Mesendoderm (in vitro differentiated cells): ENCODE data around the gene HHEX.

Experiments used
- DNase-seq: peaks from one replicate; pipeline ENCODE4 v3.0.0; 2013
- H2AK5ac ChIP-seq: 2 replicates; pipeline ENCODE4 v1.6.1; 2013; ENCODE audit warnings: low read length, inconsistent platforms
- H2BK120ac ChIP-seq: 2 replicates; pipeline ENCODE4 v1.6.1; 2013; ENCODE audit warnings: low read depth, mild to moderate bottlenecking, low read length, moderate library complexity, mixed read lengths
- H2BK15ac ChIP-seq: replicated peaks from 2 replicates; pipeline ENCODE4 v1.6.1; 2013; ENCODE audit warnings: low read depth, mild to moderate bottlenecking, moderate library complexity
- H2BK5ac ChIP-seq: 2 replicates; pipeline ENCODE4 v1.6.1; 2013; ENCODE audit warnings: low read length, inconsistent platforms
- H3K18ac ChIP-seq: 2 replicates; pipeline ENCODE4 v1.6.1; 2013; ENCODE audit warnings: mild to moderate bottlenecking, low read length, mixed read lengths
- H3K23ac ChIP-seq: one replicate; pipeline ENCODE4 v1.6.1; 2013; ENCODE audit warnings: low read length
- H3K27ac ChIP-seq: 2 replicates; pipeline ENCODE4 v1.5.1; 2013; ENCODE audit warnings: low read depth, mild to moderate bottlenecking, inconsistent platforms, low read length, moderate library complexity
- H3K27me3 ChIP-seq: 2 replicates; pipeline ENCODE4 v1.6.1; 2013; ENCODE audit warnings: low read length, control low read depth, mild to moderate bottlenecking, inconsistent platforms; ENCODE audit not compliant: insufficient read depth, poor library complexity
- H3K36me3 ChIP-seq: 2 replicates; pipeline ENCODE4 v1.6.1; 2013; ENCODE audit warnings: low read length, inconsistent platforms; ENCODE audit not compliant: control insufficient read depth, insufficient read depth
- H3K4ac ChIP-seq: one replicate; pipeline ENCODE4 v1.6.1; 2013; ENCODE audit warnings: low read depth, mild to moderate bottlenecking, low read length, moderate library complexity
- H3K4me1 ChIP-seq: 2 replicates; pipeline ENCODE4 v1.6.1; 2013; ENCODE audit warnings: low read depth, low read length, inconsistent platforms; ENCODE audit not compliant: control insufficient read depth
- H3K4me2 ChIP-seq: 2 replicates; pipeline ENCODE4 v1.6.1; 2013; ENCODE audit warnings: low read length
- H3K4me3 ChIP-seq: 2 replicates; pipeline ENCODE4 v1.5.1; 2013; ENCODE audit warnings: mild to moderate bottlenecking, low read length
- H3K56ac ChIP-seq: one replicate; pipeline ENCODE4 v1.6.1; 2013; ENCODE audit warnings: low read length
- H3K79me1 ChIP-seq: 2 replicates; pipeline ENCODE4 v1.6.1; 2013; ENCODE audit warnings: low read length, inconsistent platforms
- H3K79me2 ChIP-seq: 2 replicates; pipeline ENCODE4 v1.6.1; 2013; ENCODE audit warnings: mild to moderate bottlenecking, low read length; ENCODE audit not compliant: control insufficient read depth, insufficient read depth
- H3K9ac ChIP-seq: 2 replicates; pipeline ENCODE4 v1.6.1; 2013; ENCODE audit warnings: low read length, inconsistent platforms
- H4K5ac ChIP-seq: one replicate; pipeline ENCODE4 v1.6.1; 2013; ENCODE audit warnings: low read length
- H4K8ac ChIP-seq: one replicate; pipeline ENCODE4 v1.6.1; 2013; ENCODE audit warnings: low read depth, mild to moderate bottlenecking, control low read depth, low read length, moderate library complexity
- WGBS: extraction: QIAGEN DNeasy Blood & Tissue Kit; methylation state at CpG from one replicate; pipeline ENCODE4 v1.1.7; 2013; ENCODE audit warnings: low lambda C conversion rate, missing lambda C conversion rate; ENCODE audit not compliant: insufficient coverage; ENCODE audit errors: extremely low coverage; 5-methylcytosine and 5-hydroxymethylcytosine counted together

HHEX gene

DNA sequence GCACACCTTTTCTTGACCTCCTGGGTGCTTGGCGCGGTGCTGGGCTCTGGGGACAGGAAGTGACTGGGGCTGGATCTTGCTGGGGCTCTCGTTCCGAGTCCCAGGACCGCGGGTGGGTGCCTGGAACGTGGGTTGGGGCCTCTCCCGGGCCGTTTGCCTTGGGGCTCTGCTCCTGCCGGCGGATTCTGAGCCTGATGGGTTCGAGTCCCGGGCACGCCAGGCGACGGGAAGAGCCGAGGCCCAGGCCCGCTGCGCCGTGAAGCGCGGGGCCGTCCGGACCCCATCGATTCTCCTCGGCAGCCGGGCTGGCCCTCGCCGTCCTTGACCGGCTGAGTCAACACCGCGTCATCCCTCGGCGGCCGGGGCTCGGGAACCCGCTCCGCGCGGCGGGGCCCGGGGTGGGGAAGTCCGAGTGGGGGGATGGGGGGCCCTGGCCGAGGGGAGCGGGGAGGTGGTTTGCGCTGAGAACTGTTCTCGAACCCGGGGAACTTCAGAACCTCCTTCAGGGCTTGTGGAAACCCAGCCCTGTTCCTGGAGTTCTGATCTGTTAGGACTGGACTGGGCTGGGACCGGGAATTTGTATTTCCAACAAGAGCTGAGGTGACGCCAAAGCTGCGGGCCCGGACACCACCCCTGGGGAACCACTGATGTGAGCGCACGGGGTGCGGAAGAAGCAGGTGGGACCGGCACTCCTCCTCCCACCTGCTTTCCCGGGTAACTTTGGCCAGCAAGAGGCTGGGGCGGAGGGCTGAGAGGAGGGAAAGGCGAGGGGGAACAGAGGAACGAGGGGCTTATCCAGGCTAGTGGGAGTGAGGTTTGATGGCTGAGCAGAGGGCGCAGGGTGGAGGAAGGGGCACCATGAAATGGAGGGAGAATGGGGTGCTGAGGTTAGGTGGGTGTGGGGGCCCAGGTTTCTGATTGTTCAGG lies 6.2 kb downstream of the HHEX start:
- Histone ChIP-seq H3K27me3 (peaks cover 24% of the 10 kb centered on the region), H4K8ac (no peak overlapping the region), H3K79me1 (no peaks in the 10 kb centered on the region), H3K9ac (peak overlapping the region; percentile 56), H3K4ac (no peak overlapping the region), H3K36me3 (no peaks in the 10 kb centered on the region), H4K5ac (no peak overlapping the region), H3K27ac (no peak overlapping the region), H3K79me2 (no peaks in the 10 kb centered on the region), H2BK120ac (no peak overlapping the region), H3K4me3 (no peak overlapping the region), H2BK15ac (no peak overlapping the region), H3K56ac (peak overlapping the region; percentile 47), H3K4me2 (peak overlapping the region; percentile 18), H2BK5ac (no peak overlapping the region), H3K23ac (no peak overlapping the region), H3K4me1 (no peaks in the 10 kb centered on the region), H3K18ac (peak overlapping the region; percentile 51), H2AK5ac (no peak overlapping the region)
- WGBS, result no CpG with 5 or more reads among the region's 61 CpGs
- no peak for DNase-seq

DNA sequence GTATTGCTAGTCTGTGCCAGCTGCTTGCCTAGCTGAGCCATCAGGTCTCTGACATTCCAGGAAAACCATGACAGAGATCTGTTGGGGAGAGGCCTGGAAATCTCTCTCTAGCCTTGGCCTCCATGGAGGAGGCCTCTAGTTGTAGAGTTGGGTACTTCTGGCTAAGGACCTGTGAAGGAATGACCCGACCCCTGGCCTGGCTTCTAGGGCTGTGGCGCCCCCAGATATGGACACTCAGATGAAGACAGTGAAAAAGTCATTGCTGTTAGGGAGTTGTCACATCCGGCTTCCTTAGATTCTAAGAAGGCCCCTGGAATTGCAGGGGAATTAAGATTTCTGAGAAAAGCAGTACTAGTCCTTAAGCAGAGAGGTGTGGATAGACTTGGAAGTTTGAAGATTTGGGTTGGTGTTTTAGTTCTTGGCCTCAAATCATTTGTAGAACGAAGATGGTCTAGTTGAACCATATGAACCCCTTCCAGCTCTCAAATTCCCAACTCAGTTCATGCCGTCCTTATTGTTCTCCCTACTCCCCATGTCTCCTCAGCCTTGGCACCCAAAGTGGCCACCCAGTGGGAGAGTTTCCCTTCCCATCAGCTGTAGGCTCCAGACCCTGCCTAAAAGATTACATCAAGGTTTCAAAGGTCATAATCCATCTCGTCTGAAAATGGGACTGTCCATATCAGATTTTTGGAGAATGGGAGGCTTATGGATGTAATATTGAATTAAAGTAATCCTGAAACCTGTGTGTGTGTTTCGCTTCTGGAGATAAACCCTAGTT lies 7.0 kb downstream of the HHEX start:
- Histone ChIP-seq H3K36me3 (no peaks in the 10 kb centered on the region), H3K18ac (no peak overlapping the region), H3K4me2 (no peak overlapping the region), H2AK5ac (no peak overlapping the region), H3K79me2 (no peaks in the 10 kb centered on the region), H2BK5ac (no peak overlapping the region), H4K8ac (no peak overlapping the region), H3K56ac (no peak overlapping the region), H3K23ac (no peak overlapping the region), H3K4ac (no peak overlapping the region), H4K5ac (no peak overlapping the region), H2BK15ac (no peak overlapping the region), H3K27me3 (peaks cover 19% of the 10 kb centered on the region), H3K79me1 (no peaks in the 10 kb centered on the region), H3K4me1 (no peaks in the 10 kb centered on the region), H2BK120ac (no peak overlapping the region), H3K9ac (no peak overlapping the region), H3K27ac (no peak overlapping the region), H3K4me3 (no peak overlapping the region)
- no CpG with 5 or more reads among the region's 7 CpGs for WGBS
- peak; percentile 66 for DNase-seq

DNA sequence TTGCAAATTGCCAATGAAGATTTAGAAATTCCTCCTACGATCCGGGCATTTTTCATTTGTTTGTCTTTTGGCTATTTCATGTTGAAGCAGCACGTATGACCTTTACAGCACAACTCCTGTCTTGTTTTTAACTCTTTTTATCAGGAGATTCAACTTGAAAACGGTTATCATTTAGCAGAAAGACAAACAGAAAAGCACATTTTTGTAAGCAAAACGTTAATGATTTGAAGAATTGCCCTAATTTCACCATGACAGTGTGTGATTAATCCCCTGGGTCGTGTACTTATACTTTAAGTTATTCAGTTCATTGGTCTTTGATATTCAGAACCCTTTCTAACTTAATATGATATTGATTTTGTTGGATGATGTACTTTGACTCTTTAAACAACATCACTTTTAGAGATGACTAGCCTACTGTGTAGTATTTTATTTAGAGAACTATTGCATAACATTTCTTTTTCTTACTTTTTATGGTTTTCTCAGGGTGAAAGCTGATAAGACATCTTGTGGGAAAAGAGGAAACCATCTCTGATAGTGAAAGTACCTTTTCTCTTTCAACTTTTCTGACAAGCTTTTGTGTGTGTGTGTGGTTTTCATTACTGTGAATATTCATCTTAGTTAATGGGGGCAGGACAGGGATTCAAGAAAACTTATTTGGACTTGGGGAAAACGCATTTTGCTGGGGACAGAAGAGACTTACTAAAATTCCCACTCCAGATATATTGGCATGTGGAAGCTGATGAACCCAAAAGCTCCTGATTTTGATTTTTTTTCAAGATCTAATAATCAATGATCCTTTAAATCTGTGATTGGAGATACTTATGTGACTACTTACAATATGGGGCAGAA lies 8.1 kb downstream of the HHEX start:
- no peak overlapping the region for H3K9ac ChIP-seq

DNA sequence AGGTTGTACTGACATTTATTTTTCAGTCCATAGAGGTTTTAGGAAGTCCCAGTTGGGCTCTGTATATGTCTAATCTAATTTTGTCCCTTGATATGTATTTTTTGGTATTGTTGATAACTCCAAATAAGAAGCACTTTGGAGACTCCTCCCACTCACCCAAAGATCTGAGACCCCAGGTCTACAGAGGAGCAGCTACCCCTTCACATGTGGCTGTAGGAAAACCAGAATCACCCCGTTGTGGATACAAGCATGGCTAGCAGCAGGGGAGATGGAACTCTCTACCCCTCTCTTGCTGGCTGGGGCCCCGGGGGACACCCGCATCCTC lies 9.4 kb downstream of the HHEX start:
- H2AK5ac ChIP-seq, result no peak overlapping the region
- no CpG with 5 or more reads among the region's 3 CpGs for WGBS

More for the DNA sequence above, 8.1 kb downstream of the HHEX start:
- no CpG with 5 or more reads among the region's 7 CpGs for WGBS
- no peaks in the 10 kb centered on the region for H3K4me1 ChIP-seq
- no peak overlapping the region for H3K27ac ChIP-seq
- H3K4ac ChIP-seq, result no peak overlapping the region
- no peaks in the 10 kb centered on the region for H3K79me2 ChIP-seq
- no peak overlapping the region for H4K5ac ChIP-seq
- H3K27me3 ChIP-seq, result peaks cover 19% of the 10 kb centered on the region
- no peak overlapping the region for H3K23ac ChIP-seq
- no peak overlapping the region for H2BK15ac ChIP-seq
- H3K4me2 ChIP-seq, result no peak overlapping the region
- H3K36me3 ChIP-seq, result no peaks in the 10 kb centered on the region
- H3K79me1 ChIP-seq, result no peaks in the 10 kb centered on the region
- H4K8ac ChIP-seq, result no peak overlapping the region
- H3K18ac ChIP-seq, result no peak overlapping the region
- H2AK5ac ChIP-seq, result no peak overlapping the region
- no peak overlapping the region for H2BK5ac ChIP-seq
- H3K4me3 ChIP-seq, result no peak overlapping the region
- DNase-seq, result no peak
- no peak overlapping the region for H3K56ac ChIP-seq
- no peak overlapping the region for H2BK120ac ChIP-seq

DNA sequence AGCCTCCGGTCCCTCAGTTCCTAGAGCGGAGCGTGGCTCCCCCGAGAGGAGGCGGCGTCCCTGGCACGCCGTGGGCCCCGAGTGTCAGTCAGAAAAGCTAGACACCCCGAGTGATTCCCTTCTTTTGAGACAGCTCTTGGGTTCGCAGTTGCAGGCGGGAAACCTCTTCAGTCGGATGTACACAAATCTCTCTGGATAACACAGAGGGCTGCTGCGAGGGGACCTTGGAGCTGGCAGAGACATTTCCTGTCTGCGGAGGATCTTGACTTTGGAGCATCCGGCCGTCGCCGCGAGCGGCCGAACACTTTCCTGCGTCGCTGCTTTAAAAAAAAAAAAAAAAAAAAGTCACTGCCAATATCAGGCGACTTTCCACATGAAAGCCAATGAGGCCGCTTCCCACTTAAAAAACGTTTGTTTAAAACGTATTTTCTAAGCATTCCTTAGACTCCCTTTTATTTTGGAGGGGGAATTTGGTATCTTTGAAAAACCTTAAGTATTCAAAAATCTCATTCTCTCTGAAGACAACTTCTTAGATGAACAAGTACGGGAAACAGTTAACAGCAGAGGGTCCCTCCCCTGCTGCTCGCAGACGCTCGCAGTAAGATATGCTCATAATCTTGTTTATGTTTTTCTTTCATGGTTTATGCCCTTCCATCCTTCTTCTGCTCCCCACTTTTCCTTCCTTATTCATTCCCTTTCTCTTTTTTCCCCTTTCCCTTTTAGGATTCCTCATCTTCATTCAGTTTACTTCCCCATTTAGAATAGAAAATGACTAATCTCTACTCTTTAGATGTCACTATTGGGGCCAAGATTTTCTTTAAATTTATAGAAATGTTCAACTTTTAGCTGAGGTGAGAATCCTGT lies 10.0 kb downstream of the HHEX start:
- WGBS, result no CpG with 5 or more reads among the region's 32 CpGs
- Histone ChIP-seq H2AK5ac (no peak overlapping the region), H3K18ac (peak overlapping the region; percentile 93)

More for the DNA sequence above, 9.4 kb downstream of the HHEX start:
- Histone ChIP-seq H3K4me1 (no peaks in the 10 kb centered on the region), H4K8ac (no peak overlapping the region), H3K4ac (no peak overlapping the region), H3K4me2 (peak overlapping the region; percentile 70), H2BK120ac (no peak overlapping the region), H3K18ac (peak overlapping the region; percentile 93), H3K36me3 (no peaks in the 10 kb centered on the region), H3K56ac (peak overlapping the region; percentile 73), H4K5ac (peak overlapping the region; percentile 39), H3K4me3 (peak overlapping the region; percentile 22), H3K27ac (no peak overlapping the region), H2BK15ac (peak overlapping the region; percentile 61), H3K9ac (peak overlapping the region; percentile 58), H2BK5ac (no peak overlapping the region), H3K79me1 (no peaks in the 10 kb centered on the region), H3K79me2 (no peaks in the 10 kb centered on the region), H3K27me3 (peaks cover 19% of the 10 kb centered on the region), H3K23ac (peak overlapping the region; percentile 24)
- no peak for DNase-seq

More for the DNA sequence above, 10.0 kb downstream of the HHEX start:
- DNase-seq, result peak; percentile 78
- no peak overlapping the region for H3K4ac ChIP-seq
- no peaks in the 10 kb centered on the region for H3K79me1 ChIP-seq
- peak overlapping the region; percentile 39 for H4K5ac ChIP-seq
- H2BK5ac ChIP-seq, result no peak overlapping the region
- H2BK15ac ChIP-seq, result peak overlapping the region; percentile 61
- no peak overlapping the region for H2BK120ac ChIP-seq
- peak overlapping the region; percentile 58 for H3K9ac ChIP-seq
- no peaks in the 10 kb centered on the region for H3K36me3 ChIP-seq
- H3K4me2 ChIP-seq, result peak overlapping the region; percentile 70
- H3K23ac ChIP-seq, result peak overlapping the region; percentile 24
- peak overlapping the region; percentile 22 for H3K4me3 ChIP-seq
- no peaks in the 10 kb centered on the region for H3K79me2 ChIP-seq
- H4K8ac ChIP-seq, result no peak overlapping the region
- peak overlapping the region; percentile 73 for H3K56ac ChIP-seq
- H3K4me1 ChIP-seq, result no peaks in the 10 kb centered on the region
- H3K27me3 ChIP-seq, result peaks cover 16% of the 10 kb centered on the region
- no peak overlapping the region for H3K27ac ChIP-seq
